ENCODE measurements around the gene RXRA.

The RXRA gene

GRCh38 chr9:134379831-134380365, 53.6 kb downstream of the RXRA start:
- H3K4me3 ChIP-seq (ENCODE audit: low read depth, low read length), result no peak overlapping the region

GRCh38 chr9:134380542-134381271, 54.5 kb downstream of the RXRA start:
- no peak overlapping the region for H3K4me3 ChIP-seq (ENCODE audit: low read depth, low read length)

GRCh38 chr9:134381272-134381661, 55.0 kb downstream of the RXRA start:
- H3K4me3 ChIP-seq (ENCODE audit: low read depth, low read length), result no peak overlapping the region

GRCh38 chr9:134381671-134382516, 55.6 kb downstream of the RXRA start:
- H3K4me3 ChIP-seq (ENCODE audit: low read depth, low read length), result no peak overlapping the region

GRCh38 chr9:134382733-134383132, 56.5 kb downstream of the RXRA start:
- no peak overlapping the region for H3K4me3 ChIP-seq (ENCODE audit: low read depth, low read length)

GRCh38 chr9:134383148-134383547, 56.9 kb downstream of the RXRA start:
- H3K4me3 ChIP-seq (ENCODE audit: low read depth, low read length), result no peak overlapping the region

GRCh38 chr9:134384811-134385479, 58.7 kb downstream of the RXRA start:
- no peak overlapping the region for H3K4me3 ChIP-seq (ENCODE audit: low read depth, low read length)

- no peak overlapping the region for H3K4me3 ChIP-seq (ENCODE audit: low read depth, low read length)
These were observed 59.7 kb downstream of the RXRA start for GRCh38 chr9:134385915-134386314.

- no peak overlapping the region for H3K4me3 ChIP-seq (ENCODE audit: low read depth, low read length)
These were observed 60.9 kb downstream of the RXRA start for GRCh38 chr9:134386951-134387831.

GRCh38 chr9:134388289-134388808, 62.1 kb downstream of the RXRA start:
- no peak overlapping the region for H3K4me3 ChIP-seq (ENCODE audit: low read depth, low read length)

- no peak overlapping the region for H3K4me3 ChIP-seq (ENCODE audit: low read depth, low read length)
These were observed 62.7 kb downstream of the RXRA start for GRCh38 chr9:134388976-134389375.

GRCh38 chr9:134389642-134390041, 63.4 kb downstream of the RXRA start:
- H3K4me3 ChIP-seq (ENCODE audit: low read depth, low read length), result no peak overlapping the region

- H3K4me3 ChIP-seq (ENCODE audit: low read depth, low read length), result no peak overlapping the region
These were observed 64.3 kb downstream of the RXRA start for GRCh38 chr9:134390537-134390936.

GRCh38 chr9:134390947-134391318, 64.7 kb downstream of the RXRA start:
- no peak overlapping the region for H3K4me3 ChIP-seq (ENCODE audit: low read depth, low read length)

GRCh38 chr9:134391319-134392231, 65.3 kb downstream of the RXRA start:
- H3K4me3 ChIP-seq (ENCODE audit: low read depth, low read length), result no peak overlapping the region

GRCh38 chr9:134392900-134393299, 66.6 kb downstream of the RXRA start:
- no peak overlapping the region for H3K4me3 ChIP-seq (ENCODE audit: low read depth, low read length)

GRCh38 chr9:134393582-134394280, 67.5 kb downstream of the RXRA start:
- H3K4me3 ChIP-seq (ENCODE audit: low read depth, low read length), result no peak overlapping the region

- H3K4me3 ChIP-seq (ENCODE audit: low read depth, low read length), result no peak overlapping the region
These were observed 68.8 kb downstream of the RXRA start for GRCh38 chr9:134395002-134395517.
